Esophagus mucosa (tissue), 1 donor: ENCODE data around the gene PRKCH. TPM values are rescaled to one million over a fixed set of nuclear protein-coding genes. Genes with fewer than 3 reads are reported as not detected.
"Not testable (repeated sequence)": the region's sequence is repeated elsewhere in the genome, so short reads cannot be mapped to it uniquely, and the experiment has no call there.

Experiments
- ATAC-seq: fragments of 200-7000 bp; cut with Tn5 transposase; one replicate; pipeline ENCODE4 v1.9.1; 2020
- total RNA-seq: library from RNA; stranded (reverse); gene quantifications from one replicate; pipeline ENCODE4 v1.2.4, GENCODE V29; 2023
- donor health status: DM: yes; HTN: yes; CAD: no.

PRKCH gene
- total RNA-seq, 1 donor from 2014 or later: 48.2 TPM

GRCh38 chr14:61395115-61395725, 73.8 kb downstream of the PRKCH start:
- ATAC-seq: no peak

- ATAC-seq: no peak
These were observed 74.9 kb downstream of the PRKCH start for GRCh38 chr14:61396279-61396678.

GRCh38 chr14:61396694-61397093, 75.3 kb downstream of the PRKCH start:
- no peak for ATAC-seq

- no peak for ATAC-seq
These were observed 76.2 kb downstream of the PRKCH start for GRCh38 chr14:61397615-61398014.

- ATAC-seq: no peak
These were observed 76.8 kb downstream of the PRKCH start for GRCh38 chr14:61398221-61398620.

GRCh38 chr14:61399365-61399764, 78.0 kb downstream of the PRKCH start:
- peak; percentile 86 for ATAC-seq

- no peak for ATAC-seq
These were observed 80.1 kb downstream of the PRKCH start for GRCh38 chr14:61401461-61401860.

- ATAC-seq: no peak
These were observed 82.0 kb downstream of the PRKCH start for GRCh38 chr14:61403411-61403810.

- no peak for ATAC-seq
These were observed 83.3 kb downstream of the PRKCH start for GRCh38 chr14:61404637-61405036.

GRCh38 chr14:61406198-61406597, 84.8 kb downstream of the PRKCH start:
- no peak for ATAC-seq

GRCh38 chr14:61406675-61407074, 85.3 kb downstream of the PRKCH start:
- ATAC-seq: no peak

GRCh38 chr14:61408498-61408897, 87.1 kb downstream of the PRKCH start:
- no peak for ATAC-seq

GRCh38 chr14:61409782-61410181, 88.4 kb downstream of the PRKCH start:
- ATAC-seq: no peak

- ATAC-seq: not testable (repeated sequence)
These were observed 94.6 kb downstream of the PRKCH start for GRCh38 chr14:61415934-61416333.

- ATAC-seq: peak; percentile 44
These were observed 95.2 kb downstream of the PRKCH start for GRCh38 chr14:61416591-61416990.

GRCh38 chr14:61417141-61417540, 95.8 kb downstream of the PRKCH start:
- no peak for ATAC-seq

- ATAC-seq: no peak
These were observed 96.6 kb downstream of the PRKCH start for GRCh38 chr14:61417883-61418455.

GRCh38 chr14:61418746-61419145, 97.4 kb downstream of the PRKCH start:
- ATAC-seq: no peak

GRCh38 chr14:61419201-61419600, 97.8 kb downstream of the PRKCH start:
- no peak for ATAC-seq

GRCh38 chr14:61420326-61420725, 98.9 kb downstream of the PRKCH start:
- ATAC-seq: peak; percentile 51

GRCh38 chr14:61421212-61421923, 100.0 kb downstream of the PRKCH start:
- no peak for ATAC-seq

GRCh38 chr14:61426048-61426447, 104.7 kb downstream of the PRKCH start:
- peak; percentile 92 for ATAC-seq

GRCh38 chr14:61428261-61428660, 106.9 kb downstream of the PRKCH start:
- ATAC-seq: no peak

- no peak for ATAC-seq
These were observed 107.9 kb downstream of the PRKCH start for GRCh38 chr14:61429316-61429715.
